HL-60 (cell line): ENCODE data around the gene LY6G5B.

Source experiments
- DNase-seq, 2 experiments: peaks; one replicate each; pipeline ENCODE4 v3.0.0-alpha.2; 2010 to 2020; ENCODE audit warnings: low read depth in 1 of 2, low spot score in 1 of 2
- H3K27ac ChIP-seq: fragments of 250-450 bp; sonication (Bioruptor Pico); replicated peaks from 2 replicates; pipeline ENCODE4 v1.5.1; 2020; ENCODE audit warnings: mild to moderate bottlenecking, moderate library complexity
- H3K27me3 ChIP-seq: fragments of 250-450 bp; sonication (Bioruptor Pico); 2 replicates; pipeline ENCODE4 v1.5.1; 2021; ENCODE audit warnings: mild to moderate bottlenecking, moderate library complexity; ENCODE audit not compliant: insufficient read depth, poor library complexity, severe bottlenecking
- H3K4me3 ChIP-seq: replicated peaks from 2 replicates; pipeline ENCODE4 v1.5.1; 2011; ENCODE audit warnings: mild to moderate bottlenecking, control low read depth, low read length; ENCODE audit not compliant: insufficient read depth
- CTCF ChIP-seq: IDR thresholded peaks from one replicate; pipeline ENCODE4 v1.5.1; 2011; ENCODE audit warnings: low read length, control low read depth, inconsistent platforms; ENCODE audit not compliant: insufficient read depth
- GABPA ChIP-seq: IDR thresholded peaks from 2 replicates; pipeline ENCODE4 v1.6.1; 2012; ENCODE audit warnings: low read depth
- POLR2AphosphoS5 ChIP-seq: IDR thresholded peaks from 2 replicates; pipeline ENCODE4 v1.6.1; 2012; ENCODE audit warnings: low read depth
- REST ChIP-seq: IDR thresholded peaks from 2 replicates; pipeline ENCODE4 v1.6.1; 2012; ENCODE audit warnings: low read depth; ENCODE audit not compliant: insufficient replicate concordance
- SPI1 ChIP-seq: IDR thresholded peaks from 2 replicates; pipeline ENCODE4 v1.6.1; 2012; ENCODE audit warnings: low read depth, mild to moderate bottlenecking, borderline replicate concordance

Gene LY6G5B

GRCh38 chr6:31710523-31711219 is 40.9 kb downstream of the LY6G5B start:
- no peak overlapping the region for H3K4me3 ChIP-seq
- TF ChIP-seq CTCF (no peak), REST (no peak), GABPA (no peak), POLR2AphosphoS5 (no peak), SPI1 (no peak)
- H3K27me3 ChIP-seq, result no peaks in the 10 kb centered on the region
- DNase-seq, result no peak
- H3K27ac ChIP-seq, result no peak overlapping the region

- TF ChIP-seq REST (no peak), SPI1 (peak; percentile 52; the same call in 1 of the 2 replicates)
- peak in 1 of 2 experiments; percentile 28 for DNase-seq
- Histone ChIP-seq H3K4me3 (no peak overlapping the region), H3K27me3 (no peaks in the 10 kb centered on the region), H3K27ac (no peak overlapping the region)
These were observed 41.5 kb downstream of the LY6G5B start for GRCh38 chr6:31711233-31711632.

GRCh38 chr6:31712296-31712695 is 42.5 kb downstream of the LY6G5B start:
- DNase-seq, result peak in 1 of 2 experiments; percentile 33
- Histone ChIP-seq H3K27ac (no peak overlapping the region), H3K4me3 (no peak overlapping the region), H3K27me3 (no peaks in the 10 kb centered on the region)
- TF ChIP-seq CTCF (peak; percentile 10), GABPA (no peak)

- no peak overlapping the region for H3K27ac ChIP-seq
- H3K27me3 ChIP-seq, result no peaks in the 10 kb centered on the region
- no peak overlapping the region for H3K4me3 ChIP-seq
- TF ChIP-seq REST (no peak), SPI1 (no peak), POLR2AphosphoS5 (no peak), GABPA (no peak), CTCF (no peak)
- no peak for DNase-seq
These were observed 43.7 kb downstream of the LY6G5B start for GRCh38 chr6:31713465-31713864.
